ENCODE measurements around the gene GRIK5.
A peak's percentile ranks its signal among the peaks of the same experiment; 100 is the strongest.

GRIK5 gene

GRCh38 chr19:41990615-41991014 lies 79.4 kb downstream of the GRIK5 start:
- no peak for DNase-seq (ENCODE audit: low spot score)

- no peak for DNase-seq (ENCODE audit: low spot score)
Observed at GRCh38 chr19:41990028-41990427, 80.0 kb downstream of the GRIK5 start.

- no peak for DNase-seq (ENCODE audit: low spot score)
Observed at GRCh38 chr19:41988947-41989346, 81.1 kb downstream of the GRIK5 start.

- DNase-seq (ENCODE audit: low spot score), result no peak
Observed at GRCh38 chr19:41987141-41987860, 82.7 kb downstream of the GRIK5 start.

- no peak for DNase-seq (ENCODE audit: low spot score)
Observed at GRCh38 chr19:41984961-41985360, 85.0 kb downstream of the GRIK5 start.

GRCh38 chr19:41981724-41982123 lies 88.3 kb downstream of the GRIK5 start:
- no peak for DNase-seq (ENCODE audit: low spot score)

GRCh38 chr19:41978470-41978869 lies 91.5 kb downstream of the GRIK5 start:
- no peak for DNase-seq (ENCODE audit: low spot score)

GRCh38 chr19:41977916-41978315 lies 92.1 kb downstream of the GRIK5 start:
- no peak for DNase-seq (ENCODE audit: low spot score)

- DNase-seq (ENCODE audit: low spot score), result no peak
Observed at GRCh38 chr19:41974652-41975051, 95.4 kb downstream of the GRIK5 start.

- DNase-seq (ENCODE audit: low spot score), result no peak
Observed at GRCh38 chr19:41971363-41971762, 98.6 kb downstream of the GRIK5 start.

GRCh38 chr19:41969772-41970458 lies 100.1 kb downstream of the GRIK5 start:
- no peak for DNase-seq (ENCODE audit: low spot score)

- no peak for DNase-seq (ENCODE audit: low spot score)
Observed at GRCh38 chr19:41968751-41969595, 101.0 kb downstream of the GRIK5 start.

- DNase-seq (ENCODE audit: low spot score), result no peak
Observed at GRCh38 chr19:41967054-41967783, 102.8 kb downstream of the GRIK5 start.

GRCh38 chr19:41965106-41965505 lies 104.9 kb downstream of the GRIK5 start:
- DNase-seq (ENCODE audit: low spot score), result no peak

- no peak for DNase-seq (ENCODE audit: low spot score)
Observed at GRCh38 chr19:41960973-41961372, 109.0 kb downstream of the GRIK5 start.

- peak; percentile 96 for DNase-seq (ENCODE audit: low spot score)
Observed at GRCh38 chr19:41959056-41960053, 110.7 kb downstream of the GRIK5 start, which contains the start of gene RABAC1. TSS of gene RABAC1 (minus strand) at chr19:41959321. CDS start at chr19:41959292, 29 bp downstream.

- peak; percentile 91 for DNase-seq (ENCODE audit: low spot score)
Observed at GRCh38 chr19:41958367-41959055, 111.5 kb downstream of the GRIK5 start.

- peak; percentile 83 for DNase-seq (ENCODE audit: low spot score)
Observed at GRCh38 chr19:41957838-41958366, 112.1 kb downstream of the GRIK5 start.

GRCh38 chr19:41957161-41957837 lies 112.7 kb downstream of the GRIK5 start:
- peak; percentile 54 for DNase-seq (ENCODE audit: low spot score)

Measured in ecto neural progenitor cell (in vitro differentiated cells).